HPDE6-E6E7 (cell line): ENCODE data around the gene MYMK.

Source experiments
- DNase-seq: peaks from one replicate; pipeline ENCODE4 v3.0.0; 2011; ENCODE audit warnings: missing footprints; ENCODE audit errors: extremely low spot score

MYMK gene

DNA sequence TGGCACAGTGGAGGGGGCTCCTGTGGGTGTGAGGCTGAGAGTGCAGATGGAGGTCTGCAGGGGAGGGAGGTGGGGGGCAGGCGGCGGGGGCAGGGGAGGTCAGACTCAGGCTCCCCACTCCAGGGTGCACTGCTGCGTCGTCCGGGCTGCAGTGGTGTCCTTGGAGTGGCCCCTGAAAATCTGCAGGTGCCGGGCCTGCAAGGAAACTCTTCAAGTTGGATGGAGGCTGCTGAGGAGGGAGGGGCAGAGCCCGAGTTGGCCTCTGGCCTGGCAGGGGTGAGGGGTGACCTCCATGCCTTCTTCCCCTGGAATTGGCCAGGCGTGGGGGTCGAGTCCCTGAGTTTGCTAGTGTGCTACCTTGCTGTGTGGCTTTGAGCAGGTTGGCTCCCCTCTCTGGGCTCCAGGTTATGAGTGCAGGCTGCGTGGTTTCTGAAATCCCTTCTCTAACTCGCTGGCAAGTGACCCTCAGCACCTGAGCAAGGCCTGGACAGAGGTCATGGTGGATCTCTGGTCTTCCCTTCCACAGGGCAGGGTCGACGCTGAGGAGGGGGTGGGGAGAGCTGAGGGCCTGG is 10.6 kb upstream of the MYMK start:
- DNase-seq: no peak

DNA sequence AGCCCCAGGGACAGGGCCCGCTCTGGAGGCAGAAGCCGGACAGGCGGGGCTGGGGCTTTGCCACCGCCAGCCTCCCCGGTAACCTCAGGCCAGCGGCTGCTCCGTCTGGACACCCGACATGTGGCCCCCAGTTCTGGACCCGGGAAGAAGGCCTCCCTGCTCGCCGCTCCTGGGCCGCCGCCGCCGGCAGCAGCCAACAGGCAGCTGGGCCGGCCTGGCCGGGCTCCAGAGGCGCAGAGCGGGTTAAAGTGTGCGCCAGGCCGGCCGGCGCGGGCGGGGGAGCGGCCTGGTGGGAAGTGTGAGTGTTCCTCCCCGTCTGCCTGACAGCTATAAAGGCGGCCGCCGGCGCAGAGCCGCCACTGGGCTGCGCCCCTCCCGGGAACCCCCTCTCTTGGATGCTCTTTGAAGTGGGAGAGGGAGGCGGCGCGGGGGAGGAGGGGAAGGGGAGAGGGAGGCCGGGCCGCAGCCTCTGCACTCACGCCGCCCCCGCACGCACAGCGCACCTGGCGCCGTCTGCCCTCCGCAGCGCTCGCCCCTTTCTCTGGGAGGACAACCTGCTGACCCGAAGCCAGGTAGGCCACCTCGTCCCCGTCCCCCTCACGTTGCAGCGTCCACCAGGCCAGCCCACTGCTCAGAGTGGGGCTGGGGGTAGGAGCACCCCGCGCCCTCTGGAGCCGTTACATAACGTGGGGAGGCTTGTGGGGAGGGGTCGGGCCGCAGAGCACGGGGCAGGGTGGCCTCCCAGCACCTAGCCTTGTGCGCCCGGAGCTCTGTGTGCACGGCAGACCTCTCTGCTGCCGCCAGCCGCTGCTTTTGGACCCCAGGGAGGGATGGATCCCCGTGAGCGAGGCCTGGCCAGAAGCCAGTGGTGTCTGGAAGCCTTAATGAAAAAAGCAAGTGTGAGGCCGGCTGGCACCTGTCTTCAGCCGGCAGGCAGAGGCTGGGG is 9.9 kb upstream of the MYMK start, which contains the start of gene ADAMTSL2:
TSS of gene ADAMTSL2 (plus strand) at position 359 of the 946 bp plus-strand sequence. CDS start 2,009 bp downstream, outside the sequence.
- no peak for DNase-seq

DNA sequence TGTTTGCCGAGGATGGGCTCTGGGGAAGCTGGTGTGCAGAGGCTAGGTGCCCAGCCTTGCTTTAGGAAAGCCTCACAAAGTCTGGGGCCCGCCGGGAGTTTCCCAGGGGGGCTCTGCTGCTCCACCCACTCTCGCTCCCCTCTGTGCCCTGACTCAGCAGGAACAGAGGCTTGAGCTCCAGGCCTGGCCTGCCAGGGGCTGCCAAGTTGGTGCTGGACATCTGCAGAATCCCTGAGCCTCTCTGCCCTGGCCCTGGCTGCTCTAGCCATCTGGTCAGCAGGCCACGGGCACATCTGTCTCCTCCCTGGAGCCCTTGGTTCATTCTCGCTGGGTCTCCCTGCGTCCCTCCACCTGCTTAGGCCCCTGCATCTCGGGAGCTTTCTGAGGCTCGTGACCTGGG is 9.1 kb upstream of the MYMK start:
- no peak for DNase-seq

DNA sequence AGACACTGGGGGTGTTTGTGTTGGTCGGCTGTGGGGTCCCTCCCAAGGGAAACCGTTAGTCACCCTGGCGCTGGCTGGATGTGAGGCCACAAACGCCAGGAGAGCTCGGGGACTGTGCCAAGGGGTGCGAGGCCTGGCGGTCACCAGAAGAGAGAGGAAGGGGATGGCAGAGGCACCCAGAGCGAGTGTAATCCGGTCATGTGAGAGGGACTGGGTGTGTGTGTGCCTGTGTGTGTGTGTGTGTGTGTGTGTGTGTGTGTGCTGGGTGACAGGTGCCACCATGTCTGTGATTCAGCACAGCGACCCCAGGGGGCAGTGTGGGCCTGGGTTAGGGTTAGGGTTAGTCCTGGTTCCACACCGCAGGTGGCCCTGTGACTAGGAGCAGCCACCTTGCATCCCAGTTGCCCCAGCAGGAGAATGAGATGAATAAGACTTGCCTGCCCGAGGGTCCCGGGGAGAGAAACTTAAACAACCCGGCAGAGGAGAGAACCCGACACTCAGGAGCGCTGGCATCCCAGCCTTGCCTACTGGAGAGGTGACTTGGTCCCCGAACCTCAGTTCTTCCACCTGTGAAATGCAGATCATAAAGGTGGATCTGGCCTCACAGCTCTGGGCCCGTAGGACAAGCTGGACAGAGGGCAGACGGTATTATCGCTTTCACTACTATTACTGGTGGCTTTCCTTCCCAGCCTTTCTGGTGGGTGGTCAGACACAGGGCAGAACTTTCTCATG is 8.3 kb upstream of the MYMK start:
- no peak for DNase-seq

- DNase-seq: no peak
Measured at GRCh38 chr9:133531293-133531692, 6.5 kb upstream of the MYMK start.

DNA sequence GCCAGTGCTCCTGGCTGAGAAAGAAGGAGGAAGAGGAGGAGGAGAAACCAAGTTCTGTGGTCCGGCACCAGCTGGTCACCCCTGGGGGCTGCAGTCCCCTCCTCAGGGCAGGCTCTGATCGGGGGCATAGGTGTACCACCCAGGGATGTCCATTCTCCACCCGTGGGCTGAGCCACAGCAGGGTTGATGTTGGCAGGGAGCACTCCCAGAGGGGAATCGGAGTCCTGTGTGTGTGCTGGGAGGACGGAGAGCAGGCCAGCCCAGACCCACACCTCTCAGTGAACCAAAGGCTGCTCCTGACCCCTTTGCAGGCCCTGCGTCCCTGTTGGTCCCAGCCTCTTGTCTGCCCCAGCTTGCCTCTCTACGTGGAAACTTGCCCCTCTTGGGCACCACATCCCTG is 5.1 kb upstream of the MYMK start:
- DNase-seq: no peak

- DNase-seq: no peak
Measured at GRCh38 chr9:133529457-133529856, 4.7 kb upstream of the MYMK start.

DNA sequence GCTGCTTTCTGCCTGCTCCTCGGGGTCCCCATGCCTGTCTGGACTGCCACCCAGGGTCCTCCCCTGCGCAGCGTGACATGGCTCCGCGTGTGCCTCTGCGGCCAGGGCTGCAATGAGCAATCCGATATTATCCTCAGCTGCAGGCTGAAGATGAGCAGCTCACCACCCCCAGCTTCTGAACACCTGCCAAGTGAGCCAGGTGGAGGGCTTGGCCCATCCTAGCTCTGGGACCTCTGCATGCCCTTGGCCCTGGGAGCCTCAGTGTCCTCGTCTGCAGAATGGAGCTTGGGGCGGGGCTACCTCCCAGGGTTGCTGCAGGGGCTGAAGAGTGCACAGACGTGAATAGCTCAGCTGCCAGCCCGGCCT is 4.1 kb upstream of the MYMK start:
- DNase-seq: no peak

DNA sequence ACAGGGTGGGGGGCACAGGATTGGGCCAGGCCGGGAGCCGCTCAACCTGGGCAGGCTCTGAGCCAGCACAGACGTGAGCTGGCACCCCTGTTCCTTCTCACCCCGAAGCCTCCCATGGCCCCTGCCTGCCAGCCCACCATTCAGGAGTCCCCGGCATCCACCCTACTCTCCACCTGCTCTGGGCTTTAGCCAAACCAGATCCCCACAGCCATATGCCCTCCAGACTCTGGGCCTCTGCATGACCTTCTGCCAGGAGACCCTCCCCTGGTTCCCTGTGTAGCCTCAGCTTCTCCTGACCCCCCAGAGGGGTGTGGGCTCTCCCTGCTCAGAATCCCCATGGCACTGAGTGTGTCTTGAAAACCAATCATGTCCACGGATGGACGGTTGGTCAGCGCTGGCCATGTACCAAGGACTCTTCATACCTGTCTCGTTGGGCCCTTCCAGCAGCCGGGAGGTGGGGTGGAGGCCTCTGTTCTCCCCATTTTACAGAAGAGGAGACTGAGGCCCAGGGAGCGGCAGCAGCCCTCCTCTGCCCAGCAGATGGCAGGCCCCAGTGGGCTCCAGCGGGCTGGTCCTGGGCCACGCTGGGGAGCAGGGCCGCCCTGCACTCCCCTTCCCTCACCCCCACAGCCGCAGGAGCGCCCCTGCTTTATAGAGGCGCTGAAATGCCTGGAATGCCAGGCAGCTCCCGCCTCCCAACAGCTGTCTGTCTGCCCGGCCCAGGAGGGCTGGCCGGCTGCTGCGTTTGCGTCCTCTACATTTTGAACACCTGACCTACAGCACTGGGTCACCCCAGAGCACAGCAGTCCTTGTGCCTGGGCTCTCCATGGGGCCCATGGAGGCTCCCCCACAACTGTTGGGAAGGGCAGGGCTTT is 3.5 kb upstream of the MYMK start:
- no peak for DNase-seq

GRCh38 chr9:133527444-133527920 is 2.7 kb upstream of the MYMK start:
- DNase-seq: no peak

GRCh38 chr9:133526721-133527321 is 2.1 kb upstream of the MYMK start:
- DNase-seq: no peak

GRCh38 chr9:133525677-133526076 is 918 bp upstream of the MYMK start:
- no peak for DNase-seq

- no peak for DNase-seq
Measured at GRCh38 chr9:133524146-133524545, 613 bp downstream of the MYMK start.

- no peak for DNase-seq
Measured at GRCh38 chr9:133523106-133523505, 1.7 kb downstream of the MYMK start.

GRCh38 chr9:133522073-133522910 is 2.5 kb downstream of the MYMK start:
- no peak for DNase-seq

GRCh38 chr9:133521122-133522072 is 3.4 kb downstream of the MYMK start:
- no peak for DNase-seq

DNA sequence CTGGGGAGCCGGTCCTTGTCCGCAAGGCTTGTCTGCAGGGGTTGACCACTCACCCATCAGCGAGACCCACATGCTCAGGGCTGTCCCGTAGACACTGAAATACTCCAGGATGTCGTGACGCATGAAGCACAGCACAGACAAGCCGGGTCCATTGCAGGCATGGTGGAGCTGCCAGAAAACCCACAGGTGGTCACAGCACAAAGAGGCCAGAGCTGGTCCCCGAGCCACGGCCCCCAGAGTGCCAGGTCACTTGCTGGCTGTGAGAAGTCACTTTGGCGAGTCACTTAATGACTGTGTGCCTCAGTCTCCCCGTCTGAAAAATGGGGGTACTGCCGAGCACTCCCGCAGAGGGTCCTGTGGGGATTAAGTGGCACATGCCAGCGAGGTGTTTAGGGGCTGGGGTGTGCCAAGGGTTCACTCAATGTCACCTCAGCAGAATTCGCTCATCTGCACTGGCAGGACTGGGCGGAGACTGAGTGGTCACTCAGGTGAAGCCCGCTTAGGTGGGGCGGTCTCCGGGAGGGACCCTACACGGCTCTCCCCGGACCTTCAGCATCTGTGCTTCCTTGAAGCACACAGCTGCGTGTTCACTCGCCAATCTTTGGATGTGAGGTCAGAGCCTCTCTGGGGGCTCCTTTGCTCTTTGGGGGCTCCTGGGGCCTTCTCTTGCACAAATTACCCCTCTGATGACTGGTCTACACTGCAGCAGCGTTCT is 4.5 kb downstream of the MYMK start:
- no peak for DNase-seq

DNA sequence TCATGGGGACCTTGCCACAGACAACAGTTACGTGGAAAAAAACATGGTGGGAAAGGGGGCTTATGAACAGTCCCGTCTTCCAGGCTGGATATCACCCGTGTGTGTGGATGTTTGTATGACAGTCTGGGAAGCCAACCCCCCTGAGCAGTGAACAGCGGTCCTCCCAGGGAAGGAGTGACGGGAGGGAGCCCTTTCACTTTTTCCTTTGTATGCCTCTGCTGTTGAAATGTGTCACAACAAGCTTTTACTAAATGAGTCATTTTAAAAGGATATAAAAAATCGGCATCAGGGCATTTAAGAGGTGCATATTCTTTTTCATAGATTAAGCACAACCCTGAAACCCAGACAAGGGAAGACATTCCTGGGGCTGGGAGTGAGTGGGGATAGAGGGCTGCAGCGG is 5.1 kb downstream of the MYMK start:
- peak; percentile 36 for DNase-seq
